DMS 273 treated with DMSO at 0.1 percent for 48 hours (cell line): ENCODE measurements around the gene ANKS4B.
"Not testable (repeated sequence)": the region's sequence is repeated elsewhere in the genome, so short reads cannot be mapped to it uniquely, and the experiment has no call there.

Experiments
- DNase-seq: peaks from one replicate; lab custom pipeline; 2025; lab: John Stamatoyannopoulos, UW

The ANKS4B gene

DNA sequence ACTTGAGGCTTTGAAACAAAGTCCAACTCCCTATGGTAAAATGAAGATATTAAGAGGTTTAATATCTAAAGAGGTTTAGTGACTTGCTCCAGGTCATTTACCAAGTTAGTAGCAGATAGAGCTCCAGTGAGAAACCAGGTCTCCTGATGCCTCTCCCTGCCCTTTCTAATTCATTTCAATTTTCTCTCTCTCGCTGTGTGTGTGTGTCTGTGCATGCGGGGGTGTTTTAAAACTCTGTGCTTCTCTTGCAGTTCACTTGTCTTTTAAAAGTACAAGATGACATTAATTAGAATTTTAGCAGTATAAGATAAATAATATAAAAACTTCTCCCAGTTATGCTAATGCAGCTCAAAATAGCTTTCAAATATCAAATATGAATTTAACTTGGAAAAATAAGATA, 13.9 kb upstream of the ANKS4B start:
- DNase-seq: no peak

DNA sequence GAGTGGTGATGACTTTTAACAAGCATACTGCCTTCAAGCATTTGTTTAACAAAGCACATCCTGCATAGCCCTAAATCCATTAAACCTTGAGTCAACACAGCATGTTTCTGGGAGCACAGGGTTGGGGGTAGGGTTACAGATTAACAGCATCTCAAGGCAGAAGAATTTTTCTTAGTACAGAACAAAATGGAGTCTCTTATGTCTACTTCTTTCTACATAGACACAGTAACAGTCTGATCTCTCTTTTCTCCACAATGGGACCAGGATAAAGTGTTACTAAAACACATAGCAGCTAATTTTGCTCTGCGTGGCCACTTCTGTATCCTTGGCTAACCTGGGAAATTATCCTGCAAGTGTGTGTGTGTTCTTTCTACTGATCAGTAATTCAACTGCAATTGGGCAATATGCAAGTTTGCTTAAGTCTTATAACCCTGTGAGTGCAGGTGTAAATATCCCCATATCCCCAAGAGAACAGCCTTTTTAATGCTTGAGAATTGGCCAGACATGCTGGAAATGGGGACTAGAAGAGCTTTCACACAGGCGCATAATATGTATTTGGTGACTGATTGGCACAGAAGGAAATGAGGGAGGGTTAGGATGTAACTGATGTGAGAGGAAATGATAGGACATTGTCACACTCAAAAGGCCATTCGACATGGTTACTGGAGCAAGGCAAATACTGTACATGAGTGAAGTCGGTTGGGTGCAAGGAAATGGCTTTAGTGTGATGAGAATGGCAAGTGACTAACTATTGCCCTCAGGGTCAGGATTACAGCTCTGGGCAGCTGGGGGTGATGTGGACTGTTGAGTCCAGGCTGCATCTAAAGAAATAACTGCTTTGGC, 10.8 kb upstream of the ANKS4B start:
- DNase-seq: no peak

DNA sequence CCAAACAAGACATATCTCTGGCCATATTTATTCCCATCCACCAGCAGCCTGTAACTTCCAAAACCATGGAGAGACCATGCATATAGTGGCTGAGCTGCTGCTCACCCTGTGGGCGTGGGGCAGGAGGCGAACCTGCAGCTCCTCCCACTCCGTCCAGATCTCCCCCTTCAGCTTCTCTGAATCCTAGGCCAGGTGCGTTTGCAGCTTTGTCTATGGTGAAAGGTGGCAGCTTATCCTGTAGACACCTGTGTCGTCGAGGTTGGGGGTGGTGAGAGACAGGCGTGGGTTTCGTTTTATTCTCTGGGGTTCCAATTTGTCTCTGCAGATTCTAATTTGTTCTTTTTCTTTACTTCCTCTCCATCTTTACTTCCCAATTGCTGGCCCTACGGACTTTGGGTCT, 9.7 kb upstream of the ANKS4B start:
- no peak for DNase-seq

DNA sequence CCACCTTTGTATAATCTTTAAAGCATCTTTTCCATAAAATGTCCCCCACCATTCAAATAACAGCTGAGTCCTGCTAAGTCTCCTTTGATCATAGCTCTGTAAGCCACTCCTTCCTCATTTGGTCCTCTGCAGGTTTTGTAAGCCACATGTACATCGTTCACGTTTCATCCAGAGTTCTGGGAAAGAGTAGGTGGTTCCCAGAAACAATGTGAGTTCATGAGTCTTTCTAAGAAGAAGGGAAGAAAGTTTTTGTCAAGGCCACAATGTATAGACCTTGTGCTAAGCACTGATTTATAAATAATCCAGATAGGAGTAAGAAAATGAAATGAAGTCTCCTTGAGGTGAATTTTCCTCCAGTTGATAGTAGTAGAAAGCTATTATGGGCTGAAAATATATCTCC, 8.7 kb upstream of the ANKS4B start:
- DNase-seq: no peak

GRCh38 chr16:21226749-21227148, 6.8 kb upstream of the ANKS4B start:
- peak; percentile 15 for DNase-seq

- no peak for DNase-seq
These were observed 5.6 kb upstream of the ANKS4B start for GRCh38 chr16:21227866-21228265.

- no peak for DNase-seq
These were observed 5.1 kb upstream of the ANKS4B start for GRCh38 chr16:21228361-21228872.

- DNase-seq: no peak
These were observed 416 bp upstream of the ANKS4B start for GRCh38 chr16:21233045-21233520.

GRCh38 chr16:21235199-21235585, 1.7 kb downstream of the ANKS4B start:
- DNase-seq: no peak

- no peak for DNase-seq
These were observed 3.3 kb downstream of the ANKS4B start for GRCh38 chr16:21236831-21237230.

- DNase-seq: no peak
These were observed 6.1 kb downstream of the ANKS4B start for GRCh38 chr16:21239646-21240045.

GRCh38 chr16:21242756-21243155, 9.3 kb downstream of the ANKS4B start:
- no peak for DNase-seq

- no peak for DNase-seq
These were observed 11.2 kb downstream of the ANKS4B start for GRCh38 chr16:21244518-21245215.

DNA sequence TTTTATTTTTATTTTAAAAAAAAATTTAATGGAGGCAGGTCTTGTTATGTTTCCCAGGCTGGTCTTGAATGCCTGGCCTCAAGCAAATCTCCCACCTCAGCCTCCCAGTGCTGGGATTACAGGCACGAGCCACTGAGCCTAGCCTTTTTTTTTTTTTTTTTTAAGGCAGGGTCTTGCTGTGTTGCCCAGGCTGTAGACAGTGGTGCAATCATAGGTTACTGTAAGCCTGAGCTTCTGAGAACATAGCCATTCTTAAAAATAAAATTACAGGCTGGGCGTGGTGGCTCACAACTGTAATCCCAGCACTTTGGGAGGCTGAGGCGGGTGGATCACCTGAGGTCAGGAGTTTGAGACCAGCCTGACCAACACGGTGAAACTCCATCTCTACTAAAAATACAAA, 14.7 kb downstream of the ANKS4B start:
- DNase-seq: not testable (repeated sequence)

DNA sequence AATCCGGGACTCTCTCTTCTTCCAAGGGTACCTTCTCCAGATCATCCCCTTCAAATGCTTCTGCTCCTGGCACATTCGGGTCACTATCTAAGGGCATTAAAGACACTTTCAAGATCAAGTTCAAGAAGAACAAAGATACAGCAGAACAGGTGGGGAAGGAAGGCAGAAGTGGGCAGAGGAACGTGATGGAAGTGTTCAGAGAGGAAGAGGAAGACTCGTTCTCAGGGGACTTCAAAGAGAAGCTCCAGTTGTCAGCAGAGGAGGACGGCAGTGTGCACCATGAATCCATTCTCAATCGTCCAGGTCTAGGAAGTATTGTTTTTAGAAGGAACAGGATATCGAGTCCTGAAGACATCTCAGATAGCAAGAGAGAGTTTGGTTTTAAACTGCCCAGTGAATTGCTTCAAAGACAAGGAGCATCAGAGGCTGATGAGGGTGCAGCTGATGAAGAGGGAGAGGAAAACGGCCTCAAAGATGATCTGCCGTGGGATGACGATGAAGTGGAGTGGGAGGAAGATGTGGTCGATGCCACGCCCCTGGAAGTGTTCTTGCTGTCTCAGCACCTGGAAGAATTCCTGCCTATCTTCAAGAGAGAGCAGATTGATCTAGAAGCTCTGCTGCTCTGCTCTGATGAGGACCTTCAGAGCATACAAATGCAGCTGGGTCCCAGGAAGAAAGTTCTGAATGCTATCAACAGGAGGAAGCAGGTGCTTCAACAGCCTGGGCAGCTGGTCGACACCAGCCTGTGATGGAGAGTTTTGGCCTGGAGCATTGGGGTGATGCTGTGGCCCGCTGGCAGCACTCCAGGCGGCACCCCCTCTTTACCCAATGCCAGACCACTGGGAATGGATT, 16.8 kb downstream of the ANKS4B start:
- no peak for DNase-seq

- DNase-seq: no peak
These were observed 20.0 kb downstream of the ANKS4B start for GRCh38 chr16:21253470-21253869.

- DNase-seq: no peak
These were observed 23.1 kb downstream of the ANKS4B start for GRCh38 chr16:21256636-21257035.

- no peak for DNase-seq
These were observed 23.8 kb downstream of the ANKS4B start for GRCh38 chr16:21257284-21257683.

GRCh38 chr16:21260870-21261791, 27.6 kb downstream of the ANKS4B start:
- DNase-seq: no peak

- DNase-seq: no peak
These were observed 29.5 kb downstream of the ANKS4B start for GRCh38 chr16:21262779-21263639.
